Ovary (tissue), 3 donors: Measurements from ENCODE around the gene KPNA4.

Source experiments
- POLR2A ChIP-seq: fragments of 450-650 bp; IDR thresholded peaks from one replicate; pipeline ENCODE4 v1.6.1; 2017; ENCODE audit warnings: antibody characterized with exemption, mild to moderate bottlenecking, moderate library complexity
- TF ChIP-seq, protein P1 (sequence below), 3 donors: fragments of 450-650 bp in 2 of 3; fragments of 200-600 bp in 1 of 3; IDR thresholded peaks; one replicate each; pipeline versions ENCODE4 v1.5.1 to v1.8.0; 2016 to 2022; ENCODE audit warnings: antibody characterized with exemption in 3 of 3, mild to moderate bottlenecking in 1 of 3
- donor health status: DM: no; HTN: no; CAD: no.

- TF ChIP-seq, protein P1, sequence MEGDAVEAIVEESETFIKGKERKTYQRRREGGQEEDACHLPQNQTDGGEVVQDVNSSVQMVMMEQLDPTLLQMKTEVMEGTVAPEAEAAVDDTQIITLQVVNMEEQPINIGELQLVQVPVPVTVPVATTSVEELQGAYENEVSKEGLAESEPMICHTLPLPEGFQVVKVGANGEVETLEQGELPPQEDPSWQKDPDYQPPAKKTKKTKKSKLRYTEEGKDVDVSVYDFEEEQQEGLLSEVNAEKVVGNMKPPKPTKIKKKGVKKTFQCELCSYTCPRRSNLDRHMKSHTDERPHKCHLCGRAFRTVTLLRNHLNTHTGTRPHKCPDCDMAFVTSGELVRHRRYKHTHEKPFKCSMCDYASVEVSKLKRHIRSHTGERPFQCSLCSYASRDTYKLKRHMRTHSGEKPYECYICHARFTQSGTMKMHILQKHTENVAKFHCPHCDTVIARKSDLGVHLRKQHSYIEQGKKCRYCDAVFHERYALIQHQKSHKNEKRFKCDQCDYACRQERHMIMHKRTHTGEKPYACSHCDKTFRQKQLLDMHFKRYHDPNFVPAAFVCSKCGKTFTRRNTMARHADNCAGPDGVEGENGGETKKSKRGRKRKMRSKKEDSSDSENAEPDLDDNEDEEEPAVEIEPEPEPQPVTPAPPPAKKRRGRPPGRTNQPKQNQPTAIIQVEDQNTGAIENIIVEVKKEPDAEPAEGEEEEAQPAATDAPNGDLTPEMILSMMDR (IDR thresholded peaks at IDR 0.05) = no peak
- no peak for TF ChIP-seq POLR2A
Observed at GRCh38 chr3:160546727-160547126, 18.6 kb downstream of the KPNA4 start.
